HG03159 (cell line): ENCODE measurements around the gene CDH13.

Source experiments
- ATAC-seq: cut with Tn5 transposase; IDR thresholded peaks from one replicate; pipeline ENCODE4 v1.9.1; 2021; ENCODE audit warnings: mild to moderate bottlenecking, moderate library complexity; ENCODE audit not compliant: unreplicated experiment

The CDH13 gene

GRCh38 chr16:83797013-83797412, 1170.2 kb downstream of the CDH13 start:
- ATAC-seq = no peak

GRCh38 chr16:83799336-83799735, 1172.6 kb downstream of the CDH13 start:
- ATAC-seq = no peak

GRCh38 chr16:83802135-83802534, 1175.4 kb downstream of the CDH13 start:
- peak; percentile 53 for ATAC-seq

GRCh38 chr16:83802554-83803205, 1175.9 kb downstream of the CDH13 start:
- no peak for ATAC-seq

- ATAC-seq = no peak
Observed at GRCh38 chr16:83803811-83804210, 1177.0 kb downstream of the CDH13 start.

GRCh38 chr16:83804366-83804765, 1177.6 kb downstream of the CDH13 start:
- ATAC-seq = no peak

- ATAC-seq = no peak
Observed at GRCh38 chr16:83806036-83806435, 1179.3 kb downstream of the CDH13 start.

- ATAC-seq = no peak
Observed at GRCh38 chr16:83806731-83807130, 1180.0 kb downstream of the CDH13 start.

GRCh38 chr16:83807327-83807709, 1180.5 kb downstream of the CDH13 start:
- peak; percentile 9 for ATAC-seq

- ATAC-seq = peak; percentile 95
Observed at GRCh38 chr16:83807710-83808572, 1181.2 kb downstream of the CDH13 start, which contains the start of gene HSBP1. HSBP1 (plus strand) TSS chr16:83807978; CDS start chr16:83808077, 99 bp downstream.

GRCh38 chr16:83808573-83809014, 1181.8 kb downstream of the CDH13 start:
- ATAC-seq = no peak

GRCh38 chr16:83809092-83809491, 1182.3 kb downstream of the CDH13 start:
- ATAC-seq = no peak

GRCh38 chr16:83810901-83811300, 1184.1 kb downstream of the CDH13 start:
- ATAC-seq = no peak

GRCh38 chr16:83813823-83814658, 1187.3 kb downstream of the CDH13 start:
- ATAC-seq = no peak

GRCh38 chr16:83814659-83814985, 1187.9 kb downstream of the CDH13 start:
- ATAC-seq = no peak

- ATAC-seq = no peak
Observed at GRCh38 chr16:83817022-83817421, 1190.3 kb downstream of the CDH13 start.

GRCh38 chr16:83818276-83818675, 1191.5 kb downstream of the CDH13 start:
- ATAC-seq = no peak

GRCh38 chr16:83819361-83819760, 1192.6 kb downstream of the CDH13 start:
- no peak for ATAC-seq

GRCh38 chr16:83826146-83826913, 1199.6 kb downstream of the CDH13 start:
- ATAC-seq = no peak

- ATAC-seq = no peak
Observed at GRCh38 chr16:83830091-83830768, 1203.5 kb downstream of the CDH13 start.
